Activated T-cell treated with anti-CD3 and anti-CD28 coated beads for 4 hours (primary cell): Measurements from ENCODE around the gene TPT1.
"Not testable (repeated sequence)": the region's sequence is repeated elsewhere in the genome, so short reads cannot be mapped to it uniquely, and the experiment has no call there.

Experiments used
- DNase-seq: peaks from one replicate; pipeline ENCODE4 v3.0.0-alpha.2; 2020

The TPT1 gene

DNA sequence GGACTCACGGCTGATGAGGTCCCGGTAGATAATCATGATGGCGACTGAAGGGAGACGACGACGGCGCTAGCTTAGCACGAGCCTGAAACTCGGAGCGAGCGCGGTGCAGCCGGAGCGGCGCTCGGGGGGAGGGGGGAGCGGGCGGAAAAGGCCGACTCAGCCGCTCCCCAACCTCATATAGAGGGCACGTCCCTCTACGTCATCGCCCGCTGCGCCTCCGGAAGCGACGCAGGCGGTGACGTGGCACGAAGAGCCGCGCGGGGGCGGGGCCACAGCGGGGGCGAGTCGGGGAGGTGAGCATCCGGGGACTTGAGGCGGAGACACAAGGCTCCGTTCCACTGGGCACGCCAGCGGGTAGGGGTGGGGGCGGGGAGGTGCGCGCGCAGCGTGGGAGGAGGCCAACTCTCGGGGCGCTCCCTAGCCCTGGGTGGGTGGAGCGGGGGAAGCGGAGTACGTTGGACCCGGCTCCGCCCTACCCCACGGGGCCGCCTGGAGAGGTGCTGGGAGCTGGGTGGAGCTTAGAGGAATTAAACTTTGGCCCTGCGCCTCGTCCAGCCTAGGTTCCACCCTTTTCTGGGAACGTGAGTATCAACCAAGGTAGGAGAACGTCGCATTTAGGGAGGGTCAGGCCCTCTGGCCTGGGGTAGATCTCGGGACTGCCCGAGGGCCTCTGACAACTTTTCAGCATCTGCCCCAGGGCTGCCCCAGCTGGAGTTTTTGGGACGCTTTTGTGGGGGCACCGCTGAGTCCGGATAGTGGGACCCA, at the start of gene TPT1:
Gene TPT1 (minus strand): TSS at position 150 of the 765 bp plus-strand sequence. CDS start 114 bp downstream, at position 36.
- DNase-seq: peak; percentile 99

DNA sequence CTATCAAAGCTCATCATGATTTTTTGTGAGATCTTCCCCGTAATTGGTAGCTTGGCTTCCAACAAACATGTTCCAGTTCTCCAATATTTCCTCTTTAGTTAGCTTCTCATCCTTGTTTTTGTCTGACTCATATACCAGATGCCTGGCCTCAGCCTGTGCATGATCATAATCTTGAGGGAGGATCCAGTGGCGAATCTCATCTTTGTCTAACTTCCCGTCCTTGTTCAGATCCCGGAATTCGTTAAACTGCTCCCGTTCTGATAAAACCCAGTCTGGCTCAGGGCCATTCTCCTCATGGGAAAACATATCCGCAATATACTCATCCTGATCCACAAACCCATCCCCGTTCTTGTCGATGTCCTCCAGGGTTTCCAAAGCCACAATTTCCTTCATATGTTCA, 49.4 kb upstream of the TPT1 start:
- not testable (repeated sequence) for DNase-seq

GRCh38 chr13:45388664-45389063, 47.7 kb upstream of the TPT1 start:
- no peak for DNase-seq

- not testable (repeated sequence) for DNase-seq
Measured at GRCh38 chr13:45386892-45387575, 46.1 kb upstream of the TPT1 start.

GRCh38 chr13:45385907-45386553, 45.0 kb upstream of the TPT1 start:
- DNase-seq: no peak

DNA sequence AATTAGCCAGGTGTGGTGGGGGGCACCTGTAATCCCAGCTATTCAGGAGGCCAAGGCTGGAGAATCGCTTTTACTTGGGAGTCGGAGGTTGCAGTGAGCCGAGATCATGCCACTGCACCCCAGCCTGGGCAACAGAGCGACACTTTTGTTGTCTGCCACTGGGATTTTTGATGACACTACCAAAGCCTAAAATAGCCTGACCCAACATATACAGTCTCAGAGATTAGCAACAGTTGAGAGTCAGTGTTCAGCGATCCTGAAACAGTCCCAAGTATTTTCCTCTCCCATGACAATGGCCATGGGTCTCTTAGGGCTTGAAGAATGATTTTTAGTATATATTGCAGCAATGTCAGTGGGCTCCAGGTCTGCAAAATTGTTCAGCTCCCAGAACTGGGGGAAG, 44.3 kb upstream of the TPT1 start:
- no peak for DNase-seq

- no peak for DNase-seq
Measured at GRCh38 chr13:45384474-45385174, 43.6 kb upstream of the TPT1 start.

DNA sequence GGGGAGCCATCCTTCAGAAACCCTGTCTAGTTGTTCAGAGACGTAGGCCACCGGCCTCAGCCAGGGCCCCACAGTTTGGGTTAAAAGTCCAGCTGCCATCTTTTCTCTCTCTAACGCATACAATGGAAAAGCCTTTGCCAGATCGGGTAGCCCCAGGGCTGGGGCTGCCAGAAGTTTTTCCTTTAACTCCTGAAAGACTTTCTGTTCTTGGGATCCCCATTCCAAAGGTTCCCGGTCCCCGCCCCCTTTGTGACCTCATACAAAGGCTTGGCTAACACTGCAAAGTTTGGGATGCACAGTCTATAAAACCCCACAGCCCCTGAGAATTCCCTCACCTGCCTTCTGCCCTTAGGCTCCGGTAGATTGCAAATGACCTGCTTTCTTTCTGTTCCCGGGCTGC, 41.8 kb upstream of the TPT1 start:
- DNase-seq: not testable (repeated sequence)

DNA sequence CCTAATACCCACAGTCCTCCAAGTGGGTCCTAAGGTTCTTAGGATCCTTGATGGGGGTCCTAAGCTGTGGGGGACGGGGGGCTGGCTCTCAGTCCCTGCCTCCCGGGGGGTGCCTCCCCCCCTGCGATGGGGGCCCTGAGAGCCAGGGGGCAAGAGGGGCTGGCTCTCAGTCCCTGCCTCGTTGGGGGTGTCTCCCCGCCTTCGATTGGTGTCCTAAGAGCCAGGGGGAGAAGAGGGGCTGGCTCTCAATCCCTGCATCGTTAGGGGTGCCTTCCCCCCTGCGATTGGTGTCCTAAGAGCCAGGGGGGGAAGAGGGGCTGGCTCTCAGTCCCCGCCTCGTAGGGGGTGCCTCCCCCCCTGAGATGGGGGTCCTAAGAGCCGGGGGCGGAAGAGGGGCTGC, 40.2 kb upstream of the TPT1 start:
- DNase-seq: no peak

- not testable (repeated sequence) for DNase-seq
Measured at GRCh38 chr13:45380708-45381107, 39.7 kb upstream of the TPT1 start.

DNA sequence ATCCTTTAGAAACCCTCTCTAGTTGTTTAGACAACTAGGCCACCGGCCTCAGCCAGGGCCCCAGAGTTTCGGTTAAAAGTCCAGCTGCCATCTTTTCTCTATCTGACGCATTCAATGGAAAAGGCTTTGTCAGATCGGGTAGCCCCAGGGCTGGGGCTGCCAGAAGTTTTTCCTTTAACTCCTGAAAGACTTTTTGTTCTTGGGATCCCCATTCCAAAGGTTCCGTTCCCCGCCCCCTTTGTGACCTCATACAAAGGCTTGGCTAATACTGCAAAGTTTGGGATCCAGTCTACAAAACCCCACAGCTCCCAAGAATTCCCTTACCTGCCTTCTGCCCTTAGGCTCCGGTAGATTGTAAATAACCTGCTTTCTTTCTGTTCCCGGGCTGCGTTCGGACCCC, 38.5 kb upstream of the TPT1 start:
- not testable (repeated sequence) for DNase-seq

- DNase-seq: not testable (repeated sequence)
Measured at GRCh38 chr13:45378786-45379185, 37.8 kb upstream of the TPT1 start.

DNA sequence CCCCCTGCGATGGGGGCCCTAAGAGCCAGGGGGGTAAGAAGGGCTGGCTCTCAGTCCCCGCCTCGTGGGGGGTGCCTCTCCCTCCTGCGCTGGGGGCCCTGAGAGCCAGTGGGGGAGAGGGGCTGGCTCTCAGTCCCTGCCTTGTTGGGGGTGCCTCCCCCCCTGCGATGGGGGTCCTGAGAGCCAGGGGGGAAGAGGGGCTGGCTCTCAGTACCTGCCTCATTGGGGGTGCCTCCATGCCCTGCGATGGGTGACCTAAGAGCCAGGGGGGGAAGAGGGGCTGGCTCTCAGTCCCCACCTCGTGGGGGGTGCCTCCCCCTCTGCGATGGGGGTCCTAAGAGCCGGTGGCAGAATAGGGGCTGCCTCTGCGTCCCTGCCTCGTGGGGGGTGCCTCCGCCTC, 36.3 kb upstream of the TPT1 start:
- not testable (repeated sequence) for DNase-seq

- not testable (repeated sequence) for DNase-seq
Measured at GRCh38 chr13:45376651-45377050, 35.7 kb upstream of the TPT1 start.

- no peak for DNase-seq
Measured at GRCh38 chr13:45374917-45375316, 33.9 kb upstream of the TPT1 start.

- no peak for DNase-seq
Measured at GRCh38 chr13:45373162-45373547, 32.2 kb upstream of the TPT1 start.

DNA sequence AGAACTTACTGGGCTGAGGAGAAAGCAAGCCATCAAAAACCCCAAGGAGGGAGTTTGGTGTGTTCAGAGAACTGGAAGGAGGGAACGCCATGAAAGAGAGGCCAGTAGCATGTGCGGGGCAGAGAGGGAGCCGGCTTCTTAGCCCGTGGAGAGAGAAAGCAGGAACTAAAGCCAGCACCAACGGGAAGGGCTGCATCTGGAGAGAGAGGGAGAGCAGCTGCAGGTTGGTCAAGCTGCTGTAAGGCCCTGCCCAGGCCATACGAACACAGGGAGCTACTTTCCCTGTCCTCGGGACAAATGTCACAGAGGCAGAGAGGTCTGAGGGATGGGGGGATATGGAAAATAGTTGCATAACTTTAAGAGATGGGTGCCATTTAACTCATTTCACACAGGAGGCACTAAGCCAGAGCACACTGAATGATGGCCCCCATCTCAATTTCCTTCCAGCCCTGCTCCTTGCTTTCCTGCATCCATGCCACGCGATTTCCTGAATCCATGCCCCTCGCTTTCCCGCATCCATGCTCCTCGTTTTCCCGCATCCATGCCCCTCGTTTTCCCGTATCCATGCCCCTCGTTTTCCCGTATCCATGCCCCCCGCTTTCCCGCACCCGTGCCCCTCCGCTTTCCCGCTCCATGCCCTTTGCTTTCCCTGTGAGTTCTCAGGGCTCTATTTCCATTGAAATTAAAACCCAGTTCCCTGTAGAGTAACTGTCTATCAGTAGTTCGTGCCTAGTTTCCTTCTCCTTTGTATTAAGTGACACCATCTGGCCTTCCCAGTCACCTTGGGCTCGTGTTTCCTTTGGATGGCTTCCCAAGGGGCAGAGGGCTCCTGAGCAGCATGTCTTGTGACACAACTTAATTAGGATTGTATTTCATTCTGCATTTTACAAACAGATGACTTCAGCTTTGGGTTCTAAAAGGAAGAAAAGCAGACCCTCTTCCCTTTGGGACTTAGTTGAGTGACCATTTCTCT, 31.5 kb upstream of the TPT1 start:
- no peak for DNase-seq

DNA sequence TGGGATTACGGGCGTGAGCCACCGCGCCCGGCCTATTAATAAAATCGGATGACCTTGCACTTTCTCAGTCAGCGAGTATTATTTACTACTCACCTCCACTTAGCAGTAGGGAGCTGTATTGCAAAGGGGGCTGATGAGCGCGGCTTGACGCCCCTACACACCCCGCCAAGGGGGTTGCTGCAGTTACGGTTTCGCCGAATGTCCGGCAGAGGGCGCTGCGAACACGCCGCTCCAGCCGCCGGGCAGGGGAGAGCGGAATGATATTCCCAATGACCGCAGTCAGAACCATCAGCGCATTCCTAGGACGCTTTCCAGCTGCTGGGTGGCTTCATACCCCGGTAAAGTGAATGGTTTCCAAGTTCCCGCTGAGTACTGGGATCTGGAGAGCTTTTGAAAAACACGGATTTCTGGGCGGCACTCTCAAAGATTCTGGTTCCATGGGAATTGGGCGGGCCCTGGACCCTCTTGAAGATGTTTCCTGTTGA, 30.0 kb upstream of the TPT1 start:
- DNase-seq: peak; percentile 28

GRCh38 chr13:45369116-45369515, 28.1 kb upstream of the TPT1 start:
- no peak for DNase-seq

- DNase-seq: no peak
Measured at GRCh38 chr13:45368571-45368970, 27.6 kb upstream of the TPT1 start.

GRCh38 chr13:45368005-45368404, 27.0 kb upstream of the TPT1 start:
- no peak for DNase-seq

GRCh38 chr13:45367358-45367757, 26.4 kb upstream of the TPT1 start:
- DNase-seq: peak; percentile 86
